DND-41 (cell line): Measurements from ENCODE around the gene PTCD2.

ENCODE experiments used
- ATAC-seq: fragments of 200-7000 bp; cut with Tn5 transposase; 3 replicates; pipeline ENCODE4 v1.9.1; 2021; ENCODE audit warnings: low read depth; ENCODE audit not compliant: insufficient read depth
- DNase-seq: peaks from one replicate; pipeline ENCODE4 v3.0.0-alpha.2; 2020
- H2AFZ ChIP-seq: 2 replicates; pipeline ENCODE4 v1.6.0; 2012; ENCODE audit warnings: low read depth, low read length
- H3K27ac ChIP-seq: 2 replicates; pipeline ENCODE4 v1.5.1; 2012; ENCODE audit warnings: low read length, inconsistent platforms
- H3K27me3 ChIP-seq: fragments of 200-600 bp; sonication (generic); 2 replicates; pipeline ENCODE4 v1.6.0; 2012; ENCODE audit warnings: low read length, mild to moderate bottlenecking, inconsistent platforms; ENCODE audit not compliant: insufficient read depth, poor library complexity
- H3K36me3 ChIP-seq: 2 replicates; pipeline ENCODE4 v1.5.1; 2012; ENCODE audit warnings: low read length, inconsistent platforms; ENCODE audit not compliant: insufficient read depth
- H3K4me1 ChIP-seq: 2 replicates; pipeline ENCODE4 v1.5.1; 2012; ENCODE audit warnings: mild to moderate bottlenecking, low read length; ENCODE audit not compliant: insufficient read depth
- H3K4me2 ChIP-seq: 2 replicates; pipeline ENCODE4 v1.6.0; 2012; ENCODE audit warnings: mild to moderate bottlenecking, moderate library complexity, low read length, inconsistent platforms; ENCODE audit not compliant: insufficient read depth
- H3K4me3 ChIP-seq, 2 experiments: fragments of 200-600 bp in 1 of 2; shearing (Covaris generic) in 1 of 2; 2 replicates each; pipeline ENCODE4 v1.5.1; 2012 to 2016; ENCODE audit warnings: inconsistent platforms in 2 of 2, low read length in 2 of 2, mild to moderate bottlenecking in 2 of 2, low read depth in 1 of 2, moderate library complexity in 1 of 2
- H3K79me2 ChIP-seq: 2 replicates; pipeline ENCODE4 v1.6.0; 2012; ENCODE audit warnings: low read length, inconsistent platforms; ENCODE audit not compliant: insufficient read depth
- H3K9ac ChIP-seq: 2 replicates; pipeline ENCODE4 v1.6.0; 2012; ENCODE audit warnings: low read depth, mild to moderate bottlenecking, inconsistent platforms, low read length, moderate library complexity
- H3K9me3 ChIP-seq: 2 replicates; pipeline ENCODE4 v1.5.1; 2012; ENCODE audit warnings: low read length, moderate library complexity, mild to moderate bottlenecking, inconsistent platforms; ENCODE audit not compliant: insufficient read depth, severe bottlenecking
- H4K20me1 ChIP-seq: 2 replicates; pipeline ENCODE4 v1.6.0; 2012; ENCODE audit warnings: low read length; ENCODE audit not compliant: insufficient read depth
- CTCF ChIP-seq: IDR thresholded peaks from 2 replicates; pipeline ENCODE4 v1.5.1; 2012; ENCODE audit warnings: borderline replicate concordance, low read length, moderate library complexity, mild to moderate bottlenecking; ENCODE audit not compliant: poor library complexity, severe bottlenecking; ENCODE audit errors: extremely low read depth
- EZH2 ChIP-seq: IDR thresholded peaks from 3 replicates; pipeline ENCODE4 v1.6.1; 2012; ENCODE audit warnings: borderline replicate concordance, low read depth, mild to moderate bottlenecking, moderate library complexity, low read length, inconsistent platforms; ENCODE audit not compliant: severe bottlenecking

The PTCD2 gene

GRCh38 chr5:72376381-72376780 lies 56.2 kb downstream of the PTCD2 start:
- H3K4me1 ChIP-seq, result no peaks in the 10 kb centered on the region
- H3K4me3 ChIP-seq, result no peak overlapping the region
- no peaks in the 10 kb centered on the region for H3K9me3 ChIP-seq
- H2AFZ ChIP-seq, result no peak overlapping the region
- peaks cover 4% of the 10 kb centered on the region for H3K27me3 ChIP-seq
- H3K4me2 ChIP-seq, result no peak overlapping the region
- ATAC-seq, result no peak
- no peak overlapping the region for H3K27ac ChIP-seq
- no peaks in the 10 kb centered on the region for H4K20me1 ChIP-seq
- no peak for DNase-seq
- H3K79me2 ChIP-seq, result no peaks in the 10 kb centered on the region
- TF ChIP-seq EZH2, result no peak
- no peak for TF ChIP-seq CTCF
- no peak overlapping the region for H3K9ac ChIP-seq
- H3K36me3 ChIP-seq, result no peaks in the 10 kb centered on the region

- H3K4me1 ChIP-seq, result no peaks in the 10 kb centered on the region
- TF ChIP-seq CTCF, result no peak
- TF ChIP-seq EZH2, result no peak
- no peak overlapping the region for H3K27ac ChIP-seq
- H3K4me2 ChIP-seq, result no peak overlapping the region
- H3K9ac ChIP-seq, result no peak overlapping the region
- H3K36me3 ChIP-seq, result no peaks in the 10 kb centered on the region
- H3K4me3 ChIP-seq, result no peak overlapping the region
- no peaks in the 10 kb centered on the region for H4K20me1 ChIP-seq
- no peaks in the 10 kb centered on the region for H3K9me3 ChIP-seq
- no peak overlapping the region for H2AFZ ChIP-seq
- no peak for ATAC-seq
- peaks cover 4% of the 10 kb centered on the region for H3K27me3 ChIP-seq
- no peaks in the 10 kb centered on the region for H3K79me2 ChIP-seq
- DNase-seq, result no peak
Measured at GRCh38 chr5:72377910-72378638, 57.9 kb downstream of the PTCD2 start.

GRCh38 chr5:72378639-72379289 lies 58.6 kb downstream of the PTCD2 start:
- H3K9me3 ChIP-seq, result no peaks in the 10 kb centered on the region
- ATAC-seq (no peak), DNase-seq (no peak)
- no peak overlapping the region for H3K4me3 ChIP-seq
- no peaks in the 10 kb centered on the region for H3K36me3 ChIP-seq
- H4K20me1 ChIP-seq, result no peaks in the 10 kb centered on the region
- no peak overlapping the region for H3K9ac ChIP-seq
- TF ChIP-seq CTCF (no peak), EZH2 (no peak)
- H3K4me1 ChIP-seq, result no peaks in the 10 kb centered on the region
- peaks cover 6% of the 10 kb centered on the region for H3K27me3 ChIP-seq
- no peak overlapping the region for H3K4me2 ChIP-seq
- no peak overlapping the region for H3K27ac ChIP-seq
- H3K79me2 ChIP-seq, result no peaks in the 10 kb centered on the region
- H2AFZ ChIP-seq, result no peak overlapping the region
